Breast epithelium (tissue), 3 donors: ENCODE measurements around the gene MDFIC.

Experiments
- CTCF ChIP-seq, 3 donors: fragments of 450-650 bp; IDR thresholded peaks; one replicate each; pipeline ENCODE4 v1.5.1; 2016 to 2017; ENCODE audit warnings: antibody characterized with exemption in 3 of 3, mild to moderate bottlenecking in 3 of 3, moderate library complexity in 3 of 3
- POLR2A ChIP-seq: fragments of 450-650 bp; IDR thresholded peaks from one replicate; pipeline ENCODE4 v1.6.1; 2016; ENCODE audit warnings: antibody characterized with exemption, mild to moderate bottlenecking, moderate library complexity
- POLR2AphosphoS5 ChIP-seq, 3 donors: sonication (generic); formaldehyde crosslinking; IDR thresholded peaks; one replicate each; pipeline ENCODE4 v1.6.1; 2017; ENCODE audit warnings: antibody characterized with exemption in 3 of 3

DNA sequence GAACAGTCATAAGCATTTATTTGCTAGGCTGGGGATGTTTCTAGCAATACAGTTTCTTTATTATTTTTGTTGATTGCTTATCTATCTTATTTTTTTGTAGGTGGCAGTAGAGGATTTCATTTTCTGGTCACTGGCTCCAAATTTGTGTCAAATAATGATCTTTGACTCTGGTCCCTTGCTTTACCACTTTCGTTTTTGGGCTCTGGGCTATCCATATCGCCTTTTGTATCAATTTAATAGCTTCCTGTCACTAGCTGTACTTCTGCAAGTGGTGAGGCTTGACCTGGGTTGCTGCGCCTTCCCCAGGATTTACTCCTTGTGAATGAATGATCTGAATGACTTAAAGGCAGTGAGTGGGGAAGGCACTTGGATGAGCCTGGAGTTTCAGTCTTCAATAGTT, 48.4 kb downstream of the MDFIC start:
- TF ChIP-seq CTCF (IDR thresholded peaks at IDR 0.05) (no peak), POLR2A (no peak), POLR2AphosphoS5 (IDR thresholded peaks at IDR 0.05) (no peak)
